ENCODE measurements around the gene TMPRSS3.

Gene TMPRSS3

GRCh38 chr21:42395905-42396651, at the start of gene TMPRSS3:
TMPRSS3 (minus strand) TSS chr21:42396052; CDS start chr21:42395417, 635 bp downstream.
- peak; percentile 86 for DNase-seq

GRCh38 chr21:42445311-42445710, 49.5 kb upstream of the TMPRSS3 start:
- DNase-seq, result no peak

GRCh38 chr21:42444745-42445059, 48.9 kb upstream of the TMPRSS3 start:
- no peak for DNase-seq

- no peak for DNase-seq
These were observed 48.3 kb upstream of the TMPRSS3 start for GRCh38 chr21:42443876-42444744.

GRCh38 chr21:42443181-42443785, 47.4 kb upstream of the TMPRSS3 start:
- no peak for DNase-seq

- no peak for DNase-seq
These were observed 46.1 kb upstream of the TMPRSS3 start for GRCh38 chr21:42441963-42442362.

- no peak for DNase-seq
These were observed 44.4 kb upstream of the TMPRSS3 start for GRCh38 chr21:42440187-42440792.

- no peak for DNase-seq
These were observed 43.7 kb upstream of the TMPRSS3 start for GRCh38 chr21:42439284-42440186.

GRCh38 chr21:42438316-42439205, 42.7 kb upstream of the TMPRSS3 start:
- no peak for DNase-seq

GRCh38 chr21:42437786-42438185, 41.9 kb upstream of the TMPRSS3 start:
- DNase-seq, result no peak

- no peak for DNase-seq
These were observed 41.1 kb upstream of the TMPRSS3 start for GRCh38 chr21:42436914-42437313.

GRCh38 chr21:42435833-42436232, 40.0 kb upstream of the TMPRSS3 start:
- DNase-seq, result no peak

- DNase-seq, result no peak
These were observed 39.5 kb upstream of the TMPRSS3 start for GRCh38 chr21:42435401-42435800.

GRCh38 chr21:42434884-42435283, 39.0 kb upstream of the TMPRSS3 start:
- DNase-seq, result no peak

GRCh38 chr21:42433946-42434551, 38.2 kb upstream of the TMPRSS3 start:
- no peak for DNase-seq

- no peak for DNase-seq
These were observed 36.8 kb upstream of the TMPRSS3 start for GRCh38 chr21:42432695-42433094.

GRCh38 chr21:42431196-42431595, 35.3 kb upstream of the TMPRSS3 start:
- no peak for DNase-seq

GRCh38 chr21:42430521-42430920, 34.7 kb upstream of the TMPRSS3 start:
- DNase-seq, result no peak

GRCh38 chr21:42429856-42430255, 34.0 kb upstream of the TMPRSS3 start:
- DNase-seq, result no peak

- no peak for DNase-seq
These were observed 33.2 kb upstream of the TMPRSS3 start for GRCh38 chr21:42429021-42429420.

Data from NCI-H526 treated with DMSO at 0.1 percent for 48 hours (cell line).